Left renal pelvis (tissue), 4 donors: Measurements from ENCODE around the gene IL12RB2. TPM values are rescaled to one million over a fixed set of nuclear protein-coding genes. Genes with fewer than 3 reads are reported as not detected.
"Not testable (repeated sequence)": the region's sequence is repeated elsewhere in the genome, so short reads cannot be mapped to it uniquely, and the experiment has no call there.

Source experiments
- DNase-seq, 4 donors: peaks; one replicate each; pipeline ENCODE4 v3.0.0-alpha.2; 2013; ENCODE audit warnings: low read depth in 4 of 4, low spot score in 3 of 4
- polyA plus RNA-seq, 4 donors: library from polyadenylated mRNA; unstranded; fragments of 120-200 nt; gene quantifications; one replicate each; pipeline ENCODE4 v1.2.1, GENCODE V29; 2013; ENCODE audit not compliant: insufficient read length in 4 of 4

The IL12RB2 gene
- polyA plus RNA-seq, 4 donors: 0.41 to 1.7 (median 0.67) TPM

DNA sequence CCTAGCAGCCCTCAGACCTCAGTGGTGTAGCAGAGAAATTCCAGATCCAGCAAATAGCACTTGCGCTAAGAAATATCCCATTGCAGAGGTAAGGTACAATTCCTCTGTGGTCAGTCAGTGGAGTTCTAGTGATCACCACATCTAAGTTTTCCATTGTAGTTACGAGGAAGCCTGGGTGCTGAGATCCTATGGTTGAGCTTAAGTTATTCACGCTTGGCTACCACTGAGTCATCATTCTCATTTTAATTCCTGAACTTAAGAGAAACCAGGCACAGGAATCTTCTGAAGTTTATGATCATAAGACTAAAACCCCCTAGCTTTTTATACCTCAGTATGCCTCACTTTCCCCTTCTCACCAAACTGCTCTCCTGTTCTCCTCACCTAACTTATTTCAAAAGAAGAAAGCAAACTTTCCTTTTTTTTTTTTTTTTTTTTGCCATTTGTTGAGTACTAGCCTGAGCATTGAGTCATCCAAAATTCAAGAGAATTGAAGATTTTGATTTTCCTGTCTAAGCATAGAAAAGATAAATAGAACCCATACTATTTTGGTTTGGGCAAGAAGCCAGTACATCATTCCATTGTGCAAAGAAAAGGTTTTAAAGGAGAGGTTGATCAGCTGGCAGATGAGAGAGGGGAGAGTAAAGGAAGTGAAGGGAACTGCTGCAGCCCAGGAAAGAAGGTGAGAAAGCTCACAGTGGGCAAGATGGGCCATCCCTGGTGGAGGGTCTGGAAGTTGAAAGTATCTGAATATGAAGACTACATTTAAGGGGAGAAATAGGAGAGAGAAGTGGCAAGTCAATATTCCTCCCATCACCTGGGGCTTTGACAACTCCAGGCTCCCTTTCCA is 82.6 kb downstream of the IL12RB2 start:
- DNase-seq: no peak

DNA sequence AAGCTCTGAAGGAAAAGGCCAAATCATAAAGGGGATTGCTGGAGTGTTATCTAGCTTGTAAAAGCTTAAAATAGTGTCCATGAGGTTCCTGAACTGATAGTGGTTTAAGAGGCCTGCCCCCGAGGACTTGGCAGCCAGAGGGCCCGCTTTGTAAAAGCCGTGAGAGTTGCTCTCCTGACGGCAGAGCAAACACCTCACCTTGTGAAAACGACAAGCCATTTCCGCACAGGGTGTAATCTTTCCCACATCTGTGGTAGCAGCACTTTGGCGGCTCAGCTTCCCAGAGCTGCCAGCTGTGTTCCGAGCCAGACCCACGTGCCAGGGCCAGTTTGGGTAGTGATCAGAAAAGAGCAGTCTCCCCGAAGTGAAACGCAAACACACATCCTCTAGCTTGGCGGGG is 85.6 kb downstream of the IL12RB2 start:
- DNase-seq: no peak

DNA sequence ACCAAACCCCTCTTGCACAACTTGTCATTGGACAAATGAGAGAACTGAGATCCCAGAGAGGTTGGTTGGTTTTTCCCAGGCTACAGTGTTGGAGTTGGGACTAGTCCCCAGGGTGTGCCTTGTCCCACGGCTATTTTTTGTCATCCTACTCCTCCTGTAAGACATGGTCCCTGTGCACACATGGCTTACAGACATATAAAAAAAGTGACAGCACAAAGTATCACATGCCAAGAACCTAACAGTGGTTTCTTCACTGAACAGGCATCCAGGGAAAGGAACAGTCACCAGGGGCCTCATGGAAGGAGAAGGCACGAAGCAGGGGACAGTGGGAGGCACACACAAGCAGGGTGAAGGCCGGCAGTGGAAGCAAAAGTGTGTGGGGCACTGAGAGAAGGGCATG is 86.1 kb downstream of the IL12RB2 start:
- DNase-seq: no peak

GRCh38 chr1:67394548-67394947 is 86.9 kb downstream of the IL12RB2 start:
- DNase-seq: no peak

- no peak for DNase-seq
Observed at GRCh38 chr1:67399199-67399993, 91.7 kb downstream of the IL12RB2 start.

GRCh38 chr1:67400029-67400786 is 92.5 kb downstream of the IL12RB2 start:
- not testable (repeated sequence) for DNase-seq

- no peak for DNase-seq
Observed at GRCh38 chr1:67401443-67401842, 93.8 kb downstream of the IL12RB2 start.

- DNase-seq: no peak
Observed at GRCh38 chr1:67404212-67404620, 96.5 kb downstream of the IL12RB2 start.

- no peak for DNase-seq
Observed at GRCh38 chr1:67405473-67406245, 98.0 kb downstream of the IL12RB2 start.

DNA sequence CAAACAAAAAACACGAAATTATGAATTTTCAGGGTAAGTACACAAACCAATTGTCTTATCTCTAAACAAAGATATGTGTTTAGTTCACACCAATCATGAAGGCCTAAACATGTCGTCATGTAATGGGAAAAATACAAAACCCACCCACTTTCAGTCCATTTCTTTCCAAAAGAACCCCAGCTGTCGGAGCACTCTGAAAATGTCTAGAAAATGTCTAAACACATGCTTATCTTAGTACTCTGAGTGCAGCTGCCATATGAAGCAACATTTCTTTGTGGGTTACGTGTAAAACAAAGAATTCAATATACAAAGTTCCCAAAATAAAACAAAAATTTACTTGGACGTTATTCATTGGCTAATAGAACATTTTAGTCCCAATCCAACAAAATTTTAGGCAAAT is 99.8 kb downstream of the IL12RB2 start:
- DNase-seq: no peak

GRCh38 chr1:67408148-67408547 is 100.5 kb downstream of the IL12RB2 start:
- DNase-seq: no peak

- not testable (repeated sequence) for DNase-seq
Observed at GRCh38 chr1:67413101-67413500, 105.4 kb downstream of the IL12RB2 start.

DNA sequence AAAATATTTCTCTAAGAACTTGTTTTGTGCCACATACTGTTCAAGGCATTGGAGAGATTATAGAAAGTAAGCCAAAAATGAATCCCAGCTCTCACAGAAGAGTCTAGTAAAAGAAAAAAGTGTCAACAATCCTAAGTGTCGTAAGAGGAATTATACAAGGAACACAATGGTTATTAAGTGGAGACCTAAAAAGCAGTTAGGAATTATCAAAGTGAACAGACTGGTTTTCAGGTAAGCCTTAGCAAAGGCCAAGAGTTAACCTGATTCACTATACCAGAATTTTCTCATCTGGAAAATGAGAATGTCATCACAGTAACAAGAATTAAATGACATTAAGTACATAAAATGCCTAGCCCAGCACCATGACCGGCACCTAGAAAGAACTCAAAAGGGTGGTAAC is 106.9 kb downstream of the IL12RB2 start:
- no peak for DNase-seq

GRCh38 chr1:67415041-67415440 is 107.4 kb downstream of the IL12RB2 start:
- no peak for DNase-seq

DNA sequence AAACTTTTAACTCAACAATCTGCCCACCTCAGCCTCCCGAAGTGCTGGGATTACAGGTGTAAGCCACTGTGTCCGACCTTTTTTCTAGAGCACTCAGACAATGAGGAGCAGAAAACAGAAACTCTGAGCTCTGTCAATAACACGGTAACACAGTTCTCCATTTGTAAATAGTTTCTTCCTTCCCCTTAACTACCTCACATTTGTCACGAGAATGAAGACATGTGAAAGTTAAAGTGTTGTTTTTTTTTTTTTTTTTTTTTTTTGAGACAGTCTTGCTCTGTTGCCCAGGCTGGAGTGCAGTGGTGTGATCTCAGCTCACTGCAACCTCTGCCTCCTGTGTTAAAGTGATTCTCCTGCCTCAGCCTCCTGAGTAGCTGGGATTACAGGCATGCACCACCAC is 110.1 kb downstream of the IL12RB2 start:
- DNase-seq: not testable (repeated sequence)

- no peak for DNase-seq
Observed at GRCh38 chr1:67418839-67419586, 111.3 kb downstream of the IL12RB2 start.

DNA sequence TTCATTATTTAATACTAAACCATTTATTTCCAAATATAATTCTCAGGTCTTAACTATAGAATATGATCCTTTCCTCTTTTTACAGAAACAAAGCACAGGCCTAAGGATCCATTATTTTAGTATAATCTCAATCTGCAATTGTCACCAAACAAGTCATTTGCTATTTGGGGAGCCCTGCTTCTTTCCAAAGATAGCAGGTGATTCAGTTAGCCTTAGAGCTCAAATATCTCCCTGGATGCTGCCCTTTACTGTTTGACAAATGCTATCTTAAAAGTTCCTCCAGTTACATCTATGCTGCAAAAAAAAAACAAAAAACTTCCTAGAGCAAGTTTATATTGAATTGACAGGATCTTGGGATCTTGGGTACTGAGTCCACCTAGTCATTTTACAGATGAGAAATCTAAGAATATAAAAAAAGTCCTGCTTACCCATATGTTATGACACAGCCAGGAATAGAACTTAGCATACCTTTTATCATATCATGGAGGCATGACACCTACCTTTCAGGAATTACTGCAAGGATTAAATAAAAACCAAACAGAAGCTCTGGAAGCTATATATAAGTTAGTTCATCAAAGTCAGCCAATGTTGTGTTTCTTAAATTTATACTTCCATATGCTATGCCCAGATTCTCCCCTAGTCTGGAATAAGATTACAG is 113.3 kb downstream of the IL12RB2 start:
- DNase-seq: no peak

GRCh38 chr1:67427465-67427864 is 119.8 kb downstream of the IL12RB2 start:
- DNase-seq: no peak

GRCh38 chr1:67427947-67428346 is 120.3 kb downstream of the IL12RB2 start:
- DNase-seq: no peak
